Prostate gland (tissue), 2 donors: ENCODE results near the gene ATL3.

Experiments
- CTCF ChIP-seq, 4 experiments: fragments of 200-600 bp in 2 of 4; fragments of 450-650 bp in 2 of 4; sonication (generic) in 2 of 4; IDR thresholded peaks; 1 replicate in 3 of 4; 2 replicates in 1 of 4; pipeline ENCODE4 v1.5.1; 2016 to 2019; ENCODE audit warnings: antibody characterized with exemption in 4 of 4, mild to moderate bottlenecking in 2 of 4, moderate library complexity in 2 of 4
- POLR2A ChIP-seq: fragments of 450-650 bp; IDR thresholded peaks from one replicate; pipeline ENCODE4 v1.6.1; 2016; ENCODE audit warnings: antibody characterized with exemption, mild to moderate bottlenecking
- POLR2AphosphoS5 ChIP-seq: sonication (generic); formaldehyde crosslinking; IDR thresholded peaks from one replicate; pipeline ENCODE4 v1.6.1; 2017; ENCODE audit warnings: antibody characterized with exemption

DNA sequence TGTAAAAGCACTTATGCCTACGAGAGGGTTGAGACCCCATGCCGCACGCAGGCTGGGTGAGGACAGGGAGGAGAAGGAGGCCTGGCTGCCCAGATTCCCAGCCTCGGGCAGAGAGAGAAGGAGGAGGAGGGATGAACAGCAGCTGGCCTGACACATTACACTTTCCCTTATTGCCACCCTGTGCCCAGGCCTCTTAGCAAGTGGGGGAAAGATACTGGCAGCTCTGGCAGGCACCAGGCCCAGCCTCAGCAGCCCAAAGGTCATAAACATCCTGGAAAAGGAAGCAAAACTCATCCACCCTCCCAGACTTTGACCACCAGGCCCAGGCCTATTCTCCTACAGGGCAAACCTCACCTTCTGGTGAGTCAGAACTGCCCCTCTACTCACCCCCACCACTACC lies 61.6 kb downstream of the ATL3 start:
- no peak for TF ChIP-seq POLR2A
- no peak for TF ChIP-seq CTCF (IDR thresholded peaks at IDR 0.05)
- TF ChIP-seq POLR2AphosphoS5 = no peak
